GM21723 (cell line): Measurements from ENCODE around the gene SERPINB6.
"Not testable (repeated sequence)": the region's sequence is repeated elsewhere in the genome, so short reads cannot be mapped to it uniquely, and the experiment has no call there.

Source experiments
- ATAC-seq: cut with Tn5 transposase; IDR thresholded peaks from one replicate; pipeline ENCODE4 v1.9.1; 2021; ENCODE audit warnings: mild to moderate bottlenecking, moderate library complexity; ENCODE audit not compliant: unreplicated experiment

The SERPINB6 gene

DNA sequence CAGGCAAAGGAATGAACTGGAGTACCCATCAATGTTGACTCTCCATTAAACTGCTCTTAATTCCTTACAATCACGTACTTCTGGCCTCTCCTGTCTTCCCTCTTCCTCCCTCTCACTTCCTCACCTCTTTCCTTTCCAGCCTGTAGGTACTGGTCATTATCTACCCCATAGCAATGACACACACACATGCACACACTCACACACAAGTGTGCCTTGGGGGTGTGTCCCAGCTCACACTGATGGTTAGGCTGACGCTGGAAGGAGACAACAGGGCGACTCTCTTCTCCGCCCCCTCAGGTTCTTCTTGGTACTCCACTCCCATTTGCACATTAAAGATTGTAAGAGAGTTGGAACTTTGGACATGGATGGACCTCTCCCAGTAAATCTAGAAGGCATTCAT is 54.3 kb downstream of the SERPINB6 start:
- ATAC-seq, result no peak

DNA sequence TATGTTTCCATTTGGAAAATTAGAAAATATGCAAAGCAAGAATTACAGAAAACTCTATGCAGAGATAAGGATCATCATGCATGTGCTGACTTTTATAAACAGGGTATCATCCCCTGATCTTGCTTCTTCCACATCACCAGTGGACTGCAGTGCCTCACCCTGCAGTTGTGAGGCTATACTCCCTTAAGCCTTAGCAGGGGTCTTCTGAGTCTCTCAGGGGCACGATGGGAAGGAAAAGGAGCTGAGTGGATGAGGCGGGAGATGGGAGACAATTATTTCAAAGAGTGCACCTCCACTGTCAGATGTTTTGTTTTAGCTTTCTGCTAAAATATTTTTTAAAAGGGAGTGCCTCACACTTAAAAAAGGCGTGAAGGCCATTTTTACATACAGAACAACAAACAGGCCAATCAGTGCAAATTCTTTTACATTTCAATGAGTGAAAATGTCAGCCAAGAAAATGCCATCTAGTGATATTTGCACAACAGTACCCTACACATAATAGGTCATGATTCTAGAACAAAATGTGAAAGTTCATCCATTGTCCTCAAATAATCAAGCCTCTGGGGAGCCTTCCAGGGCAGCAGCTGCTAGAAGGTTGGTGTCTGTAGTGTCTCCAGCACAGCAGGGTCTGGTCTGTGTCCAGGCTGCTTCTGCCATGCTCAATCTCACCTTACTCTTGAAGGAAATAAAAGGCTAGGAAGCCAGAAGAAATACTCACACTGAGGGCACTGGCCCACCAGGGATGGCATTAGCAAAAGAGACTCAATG is 55.0 kb downstream of the SERPINB6 start:
- ATAC-seq, result no peak

DNA sequence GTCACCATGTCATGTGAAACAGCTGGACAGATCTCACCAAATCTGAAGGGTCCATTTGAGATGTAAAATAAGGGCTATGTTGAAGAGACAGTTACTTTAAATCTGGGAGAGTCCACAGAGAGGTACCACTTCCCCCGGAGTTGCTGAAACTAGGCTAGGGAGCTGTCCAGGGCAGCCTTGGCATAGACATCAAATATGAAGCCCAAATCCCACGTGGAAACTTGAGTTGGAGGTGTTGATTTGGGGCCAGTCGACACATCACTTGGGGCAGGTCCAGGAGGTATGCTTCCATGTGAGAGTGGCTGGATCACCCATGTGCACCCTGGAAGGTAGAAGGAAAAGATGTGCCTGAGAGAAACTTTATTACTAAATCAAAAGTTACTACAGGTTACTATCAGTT is 56.2 kb downstream of the SERPINB6 start:
- ATAC-seq, result no peak

DNA sequence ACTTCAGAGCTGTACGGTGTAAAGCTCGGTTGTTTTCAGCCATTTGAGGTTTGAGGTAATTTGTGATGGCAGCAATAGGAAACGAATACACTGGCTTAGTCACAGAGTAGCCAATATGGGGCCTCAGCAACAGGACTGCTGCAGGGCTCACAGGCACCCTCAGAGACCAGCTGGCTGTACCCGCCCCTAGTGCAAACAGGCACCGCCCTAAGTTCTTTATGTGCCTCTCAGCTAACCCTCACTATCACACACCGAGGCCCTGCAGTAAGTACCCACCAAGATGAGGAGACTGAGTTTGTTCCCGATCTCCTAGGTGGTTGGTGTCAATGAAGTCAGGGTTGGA is 57.1 kb downstream of the SERPINB6 start:
- ATAC-seq, result no peak

DNA sequence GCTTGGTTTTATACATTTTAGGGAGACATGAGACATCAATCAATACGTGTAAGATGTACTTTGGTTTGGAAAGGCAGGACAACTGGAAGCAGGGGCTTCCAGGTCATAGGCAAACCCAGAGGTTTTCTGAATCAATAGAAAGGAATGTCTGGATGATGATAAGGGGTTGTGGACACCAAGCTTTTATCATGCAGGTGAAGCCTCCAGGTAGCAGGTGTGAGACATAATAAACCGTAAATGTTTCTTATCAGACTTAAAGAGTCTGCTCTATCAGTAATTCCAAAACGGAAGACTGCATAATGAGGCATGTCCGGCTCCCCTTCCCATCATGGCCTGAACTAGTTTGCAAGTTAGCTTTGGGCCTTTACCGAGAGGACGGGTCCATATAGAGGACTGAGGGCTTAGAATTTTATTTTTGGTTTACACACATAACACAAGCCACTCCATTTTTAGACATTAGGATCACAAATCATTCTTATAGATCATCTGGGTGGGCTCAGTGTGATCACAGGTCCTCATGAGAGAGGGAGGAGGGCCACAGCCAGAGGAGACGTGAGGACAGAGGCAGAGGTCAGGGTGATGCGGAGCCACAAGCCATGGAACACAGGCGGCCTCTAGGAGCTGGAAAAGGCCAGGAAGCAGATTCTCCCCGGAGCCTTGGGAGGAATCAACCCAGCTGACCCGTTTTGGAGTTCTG is 57.6 kb downstream of the SERPINB6 start:
- ATAC-seq, result no peak

DNA sequence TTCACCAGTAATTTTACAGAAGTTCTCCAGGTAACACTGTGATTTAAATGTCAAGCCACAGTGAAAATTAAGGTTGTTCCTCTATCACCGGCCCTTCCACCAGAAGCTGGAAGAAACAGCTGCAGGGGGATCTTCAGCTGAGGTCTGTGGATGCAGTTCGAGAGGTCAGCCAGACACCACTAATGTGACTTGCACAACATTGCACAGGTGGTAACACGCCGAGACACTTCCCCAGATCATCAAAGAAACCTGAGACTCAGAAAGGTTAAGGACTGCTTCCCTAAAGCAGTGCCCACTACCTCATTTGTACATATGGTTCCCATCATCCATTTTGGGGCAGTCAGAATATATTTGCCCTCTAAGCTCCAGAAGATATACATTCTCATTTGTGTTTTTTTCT is 60.2 kb downstream of the SERPINB6 start:
- ATAC-seq, result peak; percentile 52

DNA sequence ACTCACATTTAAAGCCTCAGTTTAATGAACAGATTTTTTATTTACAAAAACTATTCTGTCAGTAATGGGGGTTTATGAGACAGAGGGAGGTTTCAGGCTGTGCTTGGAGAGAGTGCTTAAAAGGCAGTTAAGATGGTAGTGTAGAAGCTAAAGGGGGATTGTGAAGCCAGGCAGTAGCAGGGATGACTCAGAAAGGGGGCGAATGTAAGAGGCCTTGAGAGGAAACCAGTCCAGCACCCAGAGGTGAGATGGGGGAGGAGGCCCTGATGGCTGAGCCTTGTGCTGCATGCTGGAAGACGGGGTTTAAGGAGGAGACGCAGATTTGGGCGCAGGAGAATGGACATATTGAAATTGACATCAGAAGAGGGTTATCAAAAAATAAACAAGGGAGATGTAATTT is 61.6 kb downstream of the SERPINB6 start:
- no peak for ATAC-seq

DNA sequence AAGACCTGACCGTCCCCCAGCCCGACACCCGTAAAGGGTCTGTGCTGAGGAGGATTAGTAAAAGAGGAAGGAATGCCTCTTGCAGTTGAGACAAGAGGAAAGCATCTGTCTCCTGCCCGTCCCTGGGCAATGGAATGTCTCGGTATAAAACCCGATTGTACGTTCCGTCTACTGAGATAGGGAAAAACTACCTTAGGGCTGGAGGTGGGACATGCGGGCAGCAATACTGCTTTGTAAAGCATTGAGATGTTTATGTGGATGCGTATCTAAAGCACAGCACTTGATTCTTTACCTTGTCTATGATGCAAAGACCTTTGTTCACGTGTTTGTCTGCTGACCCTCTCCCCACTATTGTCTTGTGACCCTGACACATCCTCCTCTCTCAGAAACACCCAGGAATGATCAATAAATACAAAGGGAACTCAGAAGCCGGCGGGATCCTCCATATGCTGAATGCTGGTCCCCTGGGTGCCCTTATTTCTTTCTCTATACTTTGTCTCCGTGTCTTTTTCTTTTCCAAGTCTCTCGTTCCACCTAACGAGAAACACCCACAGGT is 62.2 kb downstream of the SERPINB6 start:
- ATAC-seq, result not testable (repeated sequence)

DNA sequence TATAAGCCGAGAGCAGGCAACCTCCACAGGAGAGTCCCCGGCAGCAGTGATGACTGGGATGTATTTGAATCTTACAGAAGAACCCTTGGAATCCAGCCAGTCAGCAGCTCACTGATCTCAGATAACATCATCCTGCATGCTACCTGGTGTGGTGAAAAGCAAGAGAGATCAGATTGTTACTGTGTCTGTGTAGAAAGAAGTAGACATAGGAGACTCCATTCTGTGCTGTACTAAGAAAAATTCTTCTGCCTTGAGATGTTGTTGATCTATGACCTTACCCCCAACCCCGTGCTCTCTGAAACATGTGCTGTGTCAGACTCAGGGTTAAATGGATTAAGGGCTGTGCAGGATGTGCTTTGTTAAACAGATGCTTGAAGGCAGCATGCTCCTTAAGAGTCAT is 62.9 kb downstream of the SERPINB6 start:
- not testable (repeated sequence) for ATAC-seq

DNA sequence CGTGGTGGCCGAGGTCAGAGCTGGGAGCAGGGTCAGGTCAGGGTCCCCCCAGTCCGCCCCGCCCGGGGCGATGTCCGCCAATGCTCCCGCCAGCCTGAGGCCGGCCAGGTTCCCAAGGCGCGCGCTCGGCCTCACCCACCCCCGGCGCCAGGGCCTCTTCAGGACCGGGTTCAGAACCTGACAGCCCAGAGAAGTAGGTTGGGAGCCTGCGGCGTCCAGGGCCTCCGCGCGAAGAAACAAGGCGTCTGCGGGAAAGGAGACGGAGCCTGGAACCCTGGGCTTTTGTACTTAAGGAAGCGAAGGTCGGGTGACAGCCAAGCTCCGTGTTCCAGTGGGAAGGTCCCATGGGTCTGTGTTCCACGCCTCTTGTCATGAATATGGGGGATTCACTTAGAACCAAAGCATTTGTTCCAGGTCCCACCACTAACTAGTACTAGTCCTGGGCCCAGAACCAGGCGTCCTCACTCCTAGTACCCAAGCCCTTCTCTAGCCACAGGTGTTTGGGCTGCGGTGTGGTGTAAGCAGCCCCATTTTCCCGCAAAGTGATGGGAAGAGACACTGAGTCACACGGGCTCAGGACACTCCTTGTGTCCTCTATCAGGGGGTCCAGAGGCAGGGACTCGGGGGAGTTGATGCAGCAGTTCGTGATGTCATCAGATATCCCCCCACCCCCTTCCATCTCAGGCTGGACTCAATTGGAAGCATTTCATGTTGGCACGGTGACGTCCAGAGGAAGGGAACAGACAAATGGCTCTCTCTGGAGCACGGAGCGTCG is 67.8 kb downstream of the SERPINB6 start:
- not testable (repeated sequence) for ATAC-seq

DNA sequence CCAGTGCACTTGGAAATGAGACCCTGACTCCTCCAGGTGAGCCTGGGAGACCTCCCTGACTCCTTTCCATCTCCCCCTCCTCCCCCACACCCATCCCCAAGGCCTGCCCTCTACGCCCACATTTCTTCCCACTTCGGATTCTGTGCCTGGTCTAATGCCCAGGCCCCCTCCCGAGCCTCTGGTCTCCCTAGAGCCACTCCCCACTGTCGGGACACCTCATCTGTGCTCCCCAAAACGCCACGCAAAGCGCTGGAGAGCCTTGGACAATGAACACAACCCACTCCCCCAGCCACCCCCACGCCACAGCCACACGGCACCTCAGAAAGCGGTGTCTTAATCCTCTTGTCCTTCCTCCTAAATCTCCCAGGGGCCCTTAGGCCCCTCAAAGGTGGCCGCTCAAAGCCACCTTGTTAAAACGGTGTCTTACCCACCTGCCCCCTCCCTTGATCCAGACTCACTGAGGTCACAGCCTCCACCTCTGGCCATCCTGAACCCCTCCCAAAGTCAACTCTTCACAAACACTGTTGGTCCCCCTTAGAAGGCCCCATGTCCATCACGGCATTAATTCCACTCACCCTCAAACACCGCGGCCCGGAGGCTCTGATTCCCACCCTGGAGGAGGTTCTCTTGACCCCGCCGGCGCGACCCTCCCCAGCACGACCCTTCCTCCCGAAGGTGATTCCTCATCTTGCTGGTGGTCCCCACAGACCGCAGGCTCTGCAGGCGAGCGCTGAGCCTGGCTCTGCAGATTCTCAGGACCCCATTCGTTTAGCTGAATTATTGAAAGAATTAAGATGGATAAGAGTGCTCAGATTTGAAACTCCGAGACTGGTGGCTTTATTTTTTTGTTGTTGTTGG is 69.5 kb downstream of the SERPINB6 start:
- ATAC-seq, result not testable (repeated sequence)

DNA sequence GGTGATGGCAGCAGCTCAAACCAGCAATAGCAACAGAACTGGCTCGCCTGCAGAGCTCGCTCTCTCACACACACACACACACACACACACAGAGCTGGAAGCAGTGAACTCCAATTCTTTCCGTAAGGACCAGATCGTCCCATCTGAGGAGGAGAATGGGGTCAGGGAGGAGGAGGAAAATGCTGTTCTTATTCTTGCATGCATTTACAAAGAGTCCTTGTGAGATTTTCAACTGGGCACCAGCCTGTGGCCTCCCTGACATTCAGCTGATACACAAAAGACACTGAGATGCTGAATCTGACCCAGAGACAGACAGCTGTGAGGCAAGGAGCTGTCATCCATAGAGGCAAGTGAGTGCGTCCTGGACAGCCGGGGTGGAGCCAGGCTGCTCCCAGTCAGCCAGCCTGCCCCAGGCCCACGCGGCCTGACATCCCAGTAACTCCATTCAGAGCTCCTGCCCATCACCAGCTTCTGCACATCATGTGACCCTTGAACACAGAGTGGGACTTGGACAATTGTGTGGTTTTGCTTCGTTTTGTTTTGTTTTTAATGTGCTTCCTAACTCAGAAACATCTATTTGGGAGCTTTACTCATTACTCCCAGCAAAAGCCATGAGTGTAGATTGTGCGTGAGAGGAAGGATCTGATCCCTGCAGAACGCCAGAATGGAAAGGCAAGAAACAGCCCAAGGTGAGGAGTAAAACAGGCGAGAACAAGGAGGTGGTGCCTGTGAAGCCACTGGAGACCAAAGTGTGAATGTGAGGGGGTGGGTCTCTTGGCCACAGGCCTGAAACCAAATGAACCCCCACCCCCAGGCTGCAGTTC is 70.3 kb downstream of the SERPINB6 start:
- ATAC-seq, result no peak

DNA sequence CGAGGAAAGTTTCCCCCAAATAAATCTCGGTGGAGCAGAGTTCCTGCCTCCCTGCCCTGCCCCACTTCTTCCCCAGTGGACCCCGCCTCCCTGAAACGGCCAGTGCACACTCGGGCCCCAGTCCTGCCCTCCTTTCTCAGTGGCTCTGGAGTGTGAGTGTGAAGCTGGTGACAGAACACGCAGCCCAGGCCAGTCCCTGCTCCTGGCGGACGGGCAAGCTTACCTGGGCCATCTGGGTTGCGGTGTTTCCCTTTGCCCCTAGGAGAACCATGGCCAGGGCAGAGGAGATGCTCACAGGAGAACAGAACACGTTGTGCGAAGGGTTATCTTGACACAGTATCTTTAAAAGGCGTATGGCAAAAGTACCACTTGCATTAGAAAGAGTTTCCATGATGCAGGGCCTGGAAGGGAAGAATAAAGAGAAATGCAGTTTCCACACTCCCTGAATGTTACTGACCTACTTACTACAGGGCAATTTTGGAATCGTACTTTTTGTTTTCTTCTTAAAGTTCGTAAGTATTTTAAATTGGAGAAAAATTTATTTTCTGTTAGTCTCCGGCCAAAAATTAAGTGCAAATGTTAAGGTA is 71.1 kb downstream of the SERPINB6 start:
- no peak for ATAC-seq

DNA sequence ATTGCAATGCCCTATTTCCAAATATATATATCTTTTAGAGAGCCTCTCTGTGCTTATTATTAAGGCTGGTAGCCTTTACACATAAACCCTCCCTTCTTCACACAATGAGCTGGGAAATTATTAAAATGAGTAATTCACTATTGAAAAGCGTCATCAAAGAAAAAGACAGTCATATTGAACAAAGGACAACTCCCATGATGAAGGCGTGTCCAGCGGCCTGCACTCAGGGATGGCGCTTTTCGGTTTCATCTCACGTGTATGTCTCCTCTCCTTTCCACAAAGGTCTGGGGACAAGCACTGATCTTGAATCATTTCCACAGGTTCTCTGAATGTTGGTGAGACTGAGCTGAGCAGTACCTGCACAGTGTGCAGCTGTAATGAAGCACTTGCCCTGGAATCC is 71.8 kb downstream of the SERPINB6 start:
- ATAC-seq, result no peak
